ENCODE measurements around the gene ZBTB14. TPM values are rescaled to one million over a fixed set of nuclear protein-coding genes. Genes with fewer than 3 reads are reported as not detected.

ZBTB14 gene
- total RNA-seq, 1 experiment from 2014 or later = 15.5 TPM

GRCh38 chr18:5244941-5245340, 50.6 kb downstream of the ZBTB14 start:
- Histone ChIP-seq H3K18ac (ENCODE audit: insufficient read length, low read depth, low read length) (no peak overlapping the region), H3K27me3 (ENCODE audit: insufficient read depth, low read length) (no peaks in the 10 kb centered on the region)
- H3K27me3 Mint-ChIP-seq (ENCODE audit: low read depth) = peaks cover 3% of the 10 kb centered on the region; the same call in 1 of the 2 replicates

More at GRCh38 chr18:5244941-5245340, 50.6 kb downstream of the ZBTB14 start:
- Histone ChIP-seq H2BK5ac (ENCODE audit: insufficient read length, low read length) (no peak overlapping the region), H3K9ac (ENCODE audit: extremely low read depth, insufficient read length, low read length) (no peak overlapping the region), H2AK5ac (ENCODE audit: insufficient read length, low read length) (no peak overlapping the region), H3K56ac (ENCODE audit: insufficient read length, low read depth, low read length) (no peak overlapping the region), H3K23ac (ENCODE audit: insufficient read length, low read depth, low read length) (no peak overlapping the region), H3K4ac (ENCODE audit: low read depth, low read length) (no peak overlapping the region), H3K14ac (ENCODE audit: insufficient read depth, low read length) (no peak overlapping the region), H3K9me3 (ENCODE audit: control insufficient read depth, low read depth, low read length) (no peaks in the 10 kb centered on the region), H2BK20ac (ENCODE audit: low read depth, low read length, poor library complexity, severe bottlenecking) (no peak overlapping the region), H4K5ac (ENCODE audit: insufficient read length, low read depth, low read length) (no peak overlapping the region), H4K91ac (ENCODE audit: insufficient read length, low read depth, low read length) (no peak overlapping the region), H3T11ph (ENCODE audit: low read length) (no peak overlapping the region), H2BK15ac (ENCODE audit: low read depth, low read length) (no peak overlapping the region), H3K79me2 (ENCODE audit: insufficient read depth, low read length) (no peaks in the 10 kb centered on the region), H2AFZ (ENCODE audit: low read length) (no peak overlapping the region), H3K79me1 (ENCODE audit: insufficient read depth, low read depth, low read length, poor library complexity, severe bottlenecking) (no peaks in the 10 kb centered on the region), H3K4me1 (ENCODE audit: insufficient read depth, low read length) (no peaks in the 10 kb centered on the region), H2BK120ac (ENCODE audit: low read depth, low read length, poor library complexity, severe bottlenecking) (no peak overlapping the region), H2BK12ac (ENCODE audit: insufficient read length, low read depth, low read length) (no peak overlapping the region), H3K27ac (ENCODE audit: insufficient read length, low read depth, low read length) (no peak overlapping the region), H4K20me1 (ENCODE audit: control insufficient read depth, insufficient read depth, insufficient read length) (no peaks in the 10 kb centered on the region), H3K4me2 (ENCODE audit: insufficient read depth, insufficient read length, low read length) (no peak overlapping the region), H4K8ac (replicated peaks; ENCODE audit: insufficient read length, low read depth, low read length) (no peak overlapping the region), H3K23me2 (ENCODE audit: insufficient read length, low read depth, low read length, poor library complexity, severe bottlenecking) (no peaks in the 10 kb centered on the region)
- H3K9me3 Mint-ChIP-seq = no peaks in the 10 kb centered on the region
- no peak for DNase-seq
- peaks cover 0 to 22% (median 4%) of the 10 kb centered on the region in 3 experiments; a peak in 5 of 7 replicates for H3K36me3 Mint-ChIP-seq (ENCODE audit: insufficient read depth in 1 of 3, low read depth in 3 of 3)
- H3K27ac Mint-ChIP-seq = no peak overlapping the region
- no peak for TF ChIP-seq CTCF (conservative IDR thresholded peaks at IDR 0.05)
- H3K4me1 Mint-ChIP-seq = peaks cover 2 to 7% of the 10 kb centered on the region in 2 experiments
- H3K4me3 Mint-ChIP-seq = no peak overlapping the region
